Thyroid gland (tissue), 4 donors: ENCODE measurements around the gene MSH2.
"Not testable (repeated sequence)": the region's sequence is repeated elsewhere in the genome, so short reads cannot be mapped to it uniquely, and the experiment has no call there.

Experiments used
- POLR2A ChIP-seq, 2 donors: fragments of 450-650 bp; IDR thresholded peaks; one replicate each; pipeline ENCODE4 v1.6.1; 2017; ENCODE audit warnings: antibody characterized with exemption in 2 of 2, mild to moderate bottlenecking in 2 of 2, moderate library complexity in 1 of 2
- TF ChIP-seq, protein P1 (sequence below), 6 experiments: fragments of 200-600 bp in 3 of 6; fragments of 450-650 bp in 3 of 6; sonication (generic) in 3 of 6; IDR thresholded peaks; one replicate each; pipeline ENCODE4 v1.5.1; 2016 to 2019; ENCODE audit warnings: antibody characterized with exemption in 6 of 6, mild to moderate bottlenecking in 2 of 6, inconsistent platforms in 1 of 6, moderate library complexity in 1 of 6

- TF ChIP-seq, protein P1, sequence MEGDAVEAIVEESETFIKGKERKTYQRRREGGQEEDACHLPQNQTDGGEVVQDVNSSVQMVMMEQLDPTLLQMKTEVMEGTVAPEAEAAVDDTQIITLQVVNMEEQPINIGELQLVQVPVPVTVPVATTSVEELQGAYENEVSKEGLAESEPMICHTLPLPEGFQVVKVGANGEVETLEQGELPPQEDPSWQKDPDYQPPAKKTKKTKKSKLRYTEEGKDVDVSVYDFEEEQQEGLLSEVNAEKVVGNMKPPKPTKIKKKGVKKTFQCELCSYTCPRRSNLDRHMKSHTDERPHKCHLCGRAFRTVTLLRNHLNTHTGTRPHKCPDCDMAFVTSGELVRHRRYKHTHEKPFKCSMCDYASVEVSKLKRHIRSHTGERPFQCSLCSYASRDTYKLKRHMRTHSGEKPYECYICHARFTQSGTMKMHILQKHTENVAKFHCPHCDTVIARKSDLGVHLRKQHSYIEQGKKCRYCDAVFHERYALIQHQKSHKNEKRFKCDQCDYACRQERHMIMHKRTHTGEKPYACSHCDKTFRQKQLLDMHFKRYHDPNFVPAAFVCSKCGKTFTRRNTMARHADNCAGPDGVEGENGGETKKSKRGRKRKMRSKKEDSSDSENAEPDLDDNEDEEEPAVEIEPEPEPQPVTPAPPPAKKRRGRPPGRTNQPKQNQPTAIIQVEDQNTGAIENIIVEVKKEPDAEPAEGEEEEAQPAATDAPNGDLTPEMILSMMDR (IDR thresholded peaks at IDR 0.05): not testable (repeated sequence)
- not testable (repeated sequence) for TF ChIP-seq POLR2A (IDR thresholded peaks at IDR 0.05)
Measured at GRCh38 chr2:47407976-47408375, 5.0 kb downstream of the MSH2 start.
